AG09319 (cell line): ENCODE data around the gene SCFD2.

Source experiments
- DNase-seq: peaks from one replicate; pipeline ENCODE4 v3.0.0-alpha.2; 2010; ENCODE audit warnings: low read depth; ENCODE audit errors: extremely low read depth
- TF ChIP-seq, protein P1 (sequence below): IDR thresholded peaks from 2 replicates; pipeline ENCODE4 v1.5.1; 2011; ENCODE audit warnings: low read depth, mild to moderate bottlenecking, inconsistent platforms, low read length, moderate library complexity

The SCFD2 gene

DNA sequence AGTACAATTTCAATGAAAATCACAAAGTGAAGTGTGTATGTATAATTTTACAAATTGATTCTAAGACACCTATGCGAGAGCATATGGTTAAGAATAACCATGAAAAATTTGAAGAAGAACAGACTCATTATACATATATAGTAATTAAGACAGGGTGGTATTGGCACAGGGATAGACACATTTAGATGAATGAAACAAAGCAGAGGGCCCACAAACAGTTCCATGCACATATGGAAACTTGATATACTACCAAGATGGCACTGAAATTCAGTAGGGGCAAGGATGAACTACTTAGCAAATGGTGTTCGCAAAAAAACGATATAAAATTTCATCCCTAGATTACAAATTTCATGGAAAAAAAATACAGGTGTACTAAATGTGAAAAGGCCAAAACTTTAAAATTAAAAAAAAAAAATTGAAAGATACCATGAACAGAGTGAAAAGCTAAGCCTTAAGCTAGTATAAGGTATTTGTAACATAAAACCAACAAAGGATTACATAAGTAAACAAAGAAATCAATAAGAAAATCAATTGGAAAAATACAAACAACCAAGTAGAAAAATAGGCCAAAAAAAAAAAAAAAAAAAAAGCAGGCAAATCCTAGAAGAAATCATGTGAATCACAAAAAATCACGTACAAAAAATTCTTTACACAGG, 418.3 kb downstream of the SCFD2 start:
- DNase-seq = no peak
- TF ChIP-seq, protein P1, sequence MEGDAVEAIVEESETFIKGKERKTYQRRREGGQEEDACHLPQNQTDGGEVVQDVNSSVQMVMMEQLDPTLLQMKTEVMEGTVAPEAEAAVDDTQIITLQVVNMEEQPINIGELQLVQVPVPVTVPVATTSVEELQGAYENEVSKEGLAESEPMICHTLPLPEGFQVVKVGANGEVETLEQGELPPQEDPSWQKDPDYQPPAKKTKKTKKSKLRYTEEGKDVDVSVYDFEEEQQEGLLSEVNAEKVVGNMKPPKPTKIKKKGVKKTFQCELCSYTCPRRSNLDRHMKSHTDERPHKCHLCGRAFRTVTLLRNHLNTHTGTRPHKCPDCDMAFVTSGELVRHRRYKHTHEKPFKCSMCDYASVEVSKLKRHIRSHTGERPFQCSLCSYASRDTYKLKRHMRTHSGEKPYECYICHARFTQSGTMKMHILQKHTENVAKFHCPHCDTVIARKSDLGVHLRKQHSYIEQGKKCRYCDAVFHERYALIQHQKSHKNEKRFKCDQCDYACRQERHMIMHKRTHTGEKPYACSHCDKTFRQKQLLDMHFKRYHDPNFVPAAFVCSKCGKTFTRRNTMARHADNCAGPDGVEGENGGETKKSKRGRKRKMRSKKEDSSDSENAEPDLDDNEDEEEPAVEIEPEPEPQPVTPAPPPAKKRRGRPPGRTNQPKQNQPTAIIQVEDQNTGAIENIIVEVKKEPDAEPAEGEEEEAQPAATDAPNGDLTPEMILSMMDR = no peak

DNA sequence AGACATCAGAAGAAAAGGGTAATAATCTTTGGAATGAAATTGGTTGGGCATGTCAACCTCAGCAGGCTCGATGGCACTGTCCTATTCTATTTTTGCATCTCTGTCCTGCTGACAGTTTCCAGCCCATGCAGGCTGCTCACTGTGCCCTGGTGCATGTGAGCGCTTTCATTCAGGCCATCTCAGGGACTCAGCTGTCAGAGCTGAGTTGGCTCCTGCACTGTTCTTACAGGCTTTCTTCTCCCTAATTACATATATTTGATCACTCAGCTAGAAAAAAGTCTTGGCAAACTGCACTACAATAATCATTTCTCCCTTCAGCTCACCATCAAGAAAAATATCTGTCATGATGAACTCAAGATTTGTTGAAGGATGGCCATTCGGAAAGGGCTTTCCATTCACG, 419.0 kb downstream of the SCFD2 start:
- DNase-seq = no peak
- TF ChIP-seq, protein P1 = no peak

DNA sequence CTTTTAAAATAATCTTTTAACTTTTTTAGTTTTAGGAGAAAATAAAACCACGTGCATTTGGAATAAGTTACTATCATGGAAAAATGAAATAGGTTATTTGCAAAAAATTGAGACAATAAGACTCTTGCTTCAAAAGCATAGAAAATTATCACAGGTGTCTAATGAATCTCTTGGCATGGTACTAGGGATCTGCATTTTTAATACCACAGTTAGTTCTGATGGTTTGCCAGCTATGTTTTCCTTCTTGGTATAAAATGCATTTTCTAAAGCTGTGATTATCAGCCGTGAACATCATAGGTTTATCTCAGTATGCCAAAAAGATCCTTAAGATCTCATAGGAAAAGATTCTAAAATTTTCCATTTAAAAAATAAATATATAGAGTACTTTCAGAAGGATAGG, 419.9 kb downstream of the SCFD2 start:
- TF ChIP-seq, protein P1 = no peak
- DNase-seq = no peak

DNA sequence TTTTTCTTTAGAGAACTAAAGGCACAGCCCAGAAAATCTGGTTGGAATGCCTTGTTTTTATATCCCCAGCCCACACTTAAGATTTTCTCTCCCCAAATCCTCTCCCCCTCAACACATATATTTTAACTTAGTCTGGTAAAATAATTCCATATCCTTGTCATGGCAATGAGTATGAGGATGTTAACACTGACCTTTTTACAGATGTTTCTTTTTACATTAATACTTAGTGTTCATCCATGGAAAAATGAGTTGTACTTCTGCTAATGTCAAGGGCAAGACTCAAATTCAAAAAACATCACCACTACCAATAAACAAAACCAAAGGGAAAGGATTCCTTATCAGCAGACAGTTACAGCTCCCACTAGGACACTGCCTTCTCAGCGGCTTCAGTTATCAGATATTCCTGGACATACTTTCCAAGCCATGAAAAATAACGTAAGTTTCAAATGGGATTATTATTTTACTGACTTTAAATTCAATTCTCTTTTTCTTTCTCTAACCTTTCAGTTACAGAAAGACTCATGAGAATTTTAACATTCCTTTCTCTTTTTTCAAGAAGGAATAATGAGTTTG, 420.4 kb downstream of the SCFD2 start:
- DNase-seq = no peak
- TF ChIP-seq, protein P1 = no peak

DNA sequence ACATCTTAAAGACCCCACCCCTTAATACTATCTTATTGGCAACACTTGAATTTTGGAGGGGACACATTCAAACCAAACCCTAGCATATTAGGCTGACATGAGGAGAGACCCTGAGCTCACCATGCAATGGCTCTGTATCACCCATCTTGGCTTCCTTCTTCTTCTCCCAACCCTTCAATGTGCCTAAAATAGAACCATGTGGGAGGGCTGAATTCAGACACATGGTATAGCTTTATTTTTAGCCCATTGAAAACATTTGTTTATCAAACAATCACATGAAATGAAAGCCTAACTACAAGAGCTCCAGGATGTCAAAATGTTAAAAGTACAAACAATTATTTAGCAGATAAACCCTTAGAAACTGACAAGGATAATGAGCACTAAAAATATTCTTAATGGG, 422.2 kb downstream of the SCFD2 start:
- TF ChIP-seq, protein P1 = no peak
- no peak for DNase-seq

DNA sequence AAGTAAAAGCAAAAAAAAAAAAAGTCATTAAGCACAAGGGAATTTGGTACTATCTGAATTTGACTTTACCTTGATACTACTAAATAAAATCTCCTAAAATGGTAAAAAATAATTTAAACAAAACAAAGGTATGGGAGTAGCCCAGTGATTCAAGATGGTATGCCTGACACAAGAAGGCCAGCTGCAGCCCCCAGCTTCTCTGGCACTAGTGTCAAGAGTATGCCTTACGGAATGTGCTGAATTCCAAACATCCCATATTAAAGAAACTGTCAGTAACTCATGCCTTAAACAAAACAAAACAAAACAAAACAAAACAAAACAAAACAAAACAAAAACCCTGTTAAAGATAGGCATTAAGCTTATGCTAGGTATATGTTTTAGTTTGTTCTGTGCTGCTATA, 422.9 kb downstream of the SCFD2 start:
- TF ChIP-seq, protein P1 = no peak
- no peak for DNase-seq

DNA sequence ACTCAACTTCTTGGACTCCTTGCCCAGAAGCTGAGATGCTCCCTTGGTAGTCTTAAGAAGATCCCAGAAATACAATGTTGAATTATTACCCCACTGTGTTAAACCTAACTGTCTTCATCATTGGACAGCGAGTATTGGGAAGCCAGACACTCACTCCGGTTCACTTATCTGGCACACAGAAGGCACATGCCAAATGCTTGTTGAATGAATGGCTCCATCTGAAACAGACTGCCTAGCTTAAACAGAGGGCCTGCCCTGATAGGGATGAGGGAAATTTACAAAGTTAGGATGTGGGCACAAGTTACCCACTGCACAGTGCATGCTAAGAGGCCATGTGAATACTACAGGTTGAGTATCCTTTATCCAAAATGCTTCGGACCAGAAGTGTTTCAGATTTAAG, 424.4 kb downstream of the SCFD2 start:
- TF ChIP-seq, protein P1 = no peak
- no peak for DNase-seq
